Measurements from ENCODE around the gene HLA-E. TPM values are rescaled to one million over a fixed set of nuclear protein-coding genes. Genes with fewer than 3 reads are reported as not detected.
"Not testable (repeated sequence)": the region's sequence is repeated elsewhere in the genome, so short reads cannot be mapped to it uniquely, and the experiment has no call there.

The HLA-E gene
- total RNA-seq (2014; rRNA removed), result 133 and 149 TPM in 2 replicates
- polyA plus RNA-seq (2012), result 129 TPM

- DNase-seq (ENCODE audit: low read depth), result peak; percentile 100
These were observed at the start of gene HLA-E for GRCh38 chr6:30489081-30490025. TSS of gene HLA-E (plus strand) at chr6:30489509. CDS start at chr6:30489532, 23 bp downstream.

- no peak for DNase-seq (ENCODE audit: low read depth)
These were observed 48.1 kb upstream of the HLA-E start for GRCh38 chr6:30441171-30441570.

GRCh38 chr6:30443657-30444450 lies 45.5 kb upstream of the HLA-E start:
- no peak for DNase-seq (ENCODE audit: low read depth)

- DNase-seq (ENCODE audit: low read depth), result no peak
These were observed 44.9 kb upstream of the HLA-E start for GRCh38 chr6:30444451-30444742.

GRCh38 chr6:30446259-30446658 lies 43.0 kb upstream of the HLA-E start:
- no peak for DNase-seq (ENCODE audit: low read depth)

GRCh38 chr6:30447237-30447636 lies 42.1 kb upstream of the HLA-E start:
- DNase-seq (ENCODE audit: low read depth), result peak; percentile 30

- no peak for DNase-seq (ENCODE audit: low read depth)
These were observed 38.8 kb upstream of the HLA-E start for GRCh38 chr6:30450548-30450908.

GRCh38 chr6:30450909-30451841 lies 38.1 kb upstream of the HLA-E start:
- DNase-seq (ENCODE audit: low read depth), result peak; percentile 54

- no peak for DNase-seq (ENCODE audit: low read depth)
These were observed 36.4 kb upstream of the HLA-E start for GRCh38 chr6:30452736-30453507.

- peak; percentile 82 for DNase-seq (ENCODE audit: low read depth)
These were observed 35.7 kb upstream of the HLA-E start for GRCh38 chr6:30453508-30454116.

- DNase-seq (ENCODE audit: low read depth), result no peak
These were observed 30.2 kb upstream of the HLA-E start for GRCh38 chr6:30459145-30459544.

GRCh38 chr6:30461055-30461454 lies 28.3 kb upstream of the HLA-E start:
- no peak for DNase-seq (ENCODE audit: low read depth)

- no peak for DNase-seq (ENCODE audit: low read depth)
These were observed 26.8 kb upstream of the HLA-E start for GRCh38 chr6:30462482-30462881.

GRCh38 chr6:30463242-30463641 lies 26.1 kb upstream of the HLA-E start:
- no peak for DNase-seq (ENCODE audit: low read depth)

- peak; percentile 49 for DNase-seq (ENCODE audit: low read depth)
These were observed 25.4 kb upstream of the HLA-E start for GRCh38 chr6:30463651-30464618.

- peak; percentile 19 for DNase-seq (ENCODE audit: low read depth)
These were observed 23.6 kb upstream of the HLA-E start for GRCh38 chr6:30465595-30466306.

GRCh38 chr6:30470968-30471367 lies 18.3 kb upstream of the HLA-E start:
- DNase-seq (ENCODE audit: low read depth), result no peak

GRCh38 chr6:30475116-30475515 lies 14.2 kb upstream of the HLA-E start:
- not testable (repeated sequence) for DNase-seq (ENCODE audit: low read depth)
